K562 (cell line): ENCODE measurements around the gene ICAM1. TPM values are rescaled to one million over a fixed set of nuclear protein-coding genes. Genes with fewer than 3 reads are reported as not detected.
A peak's percentile ranks its signal among the peaks of the same experiment; 100 is the strongest.

Experiments used
- CBFB ChIP-seq: sonication (generic); formaldehyde crosslinking; IDR thresholded peaks from 2 replicates; pipeline ENCODE4 v1.4.0; 2020; ENCODE audit warnings: mild to moderate bottlenecking, missing genetic modification reagents
- GABPB1 ChIP-seq: sonication (generic); formaldehyde crosslinking; IDR thresholded peaks from 2 replicates; pipeline ENCODE4 v1.8.0; 2022; ENCODE audit warnings: mild to moderate bottlenecking, missing genetic modification reagents
- GTF3C2 ChIP-seq: IDR thresholded peaks from 3 replicates; pipeline ENCODE4 v1.6.1; 2011; ENCODE audit warnings: borderline replicate concordance, mild to moderate bottlenecking, moderate library complexity; ENCODE audit not compliant: insufficient read length; ENCODE audit errors: extremely low read depth
- HIVEP1 ChIP-seq: fragments of 250-450 bp; sonication (Bioruptor Pico); IDR thresholded peaks from 2 replicates; pipeline ENCODE4 v1.4.0; 2020; ENCODE audit warnings: mild to moderate bottlenecking
- HMGN3 ChIP-seq: IDR thresholded peaks from 2 replicates; pipeline ENCODE4 v1.6.1; 2011; ENCODE audit warnings: borderline replicate concordance, low read depth, mild to moderate bottlenecking, mixed read lengths, low read length; ENCODE audit not compliant: insufficient read length; ENCODE audit errors: extremely low read depth
- JUND ChIP-seq, 2 experiments: IDR thresholded peaks; 2 replicates in 1 of 2; 3 replicates in 1 of 2; pipeline ENCODE4 v1.6.1; 2011; ENCODE audit warnings: borderline replicate concordance in 2 of 2, low read depth in 2 of 2, low read length in 2 of 2, improper control_type of control experiment in 1 of 2, missing biosample characterization in 1 of 2, missing genetic modification characterization in 1 of 2, missing genetic modification reagents in 1 of 2
- NONO ChIP-seq, 2 experiments: fragments of 200-400 bp in 1 of 2; fragments of 450-650 bp in 1 of 2; formaldehyde crosslinking in 1 of 2; IDR thresholded peaks; 2 replicates each; pipeline ENCODE4 v1.6.1; 2017; ENCODE audit warnings: low read depth in 2 of 2, mild to moderate bottlenecking in 2 of 2, moderate library complexity in 2 of 2, low read length in 1 of 2
- PHF20 ChIP-seq: fragments of 450-650 bp; IDR thresholded peaks from 2 replicates; pipeline ENCODE4 v1.6.1; 2018; ENCODE audit not compliant: partially characterized antibody
- PHF8 ChIP-seq: fragments of 200-600 bp; sonication (generic); IDR thresholded peaks from 2 replicates; pipeline ENCODE4 v1.6.1; 2012; ENCODE audit warnings: mixed run types, mild to moderate bottlenecking, inconsistent platforms, low read length, moderate library complexity, borderline replicate concordance
- SMAD2 ChIP-seq: fragments of 150-350 bp; IDR thresholded peaks from 2 replicates; pipeline ENCODE4 v1.6.1; 2014; ENCODE audit warnings: low read depth, mild to moderate bottlenecking, low read length
- SP2 ChIP-seq: IDR thresholded peaks from 2 replicates; pipeline ENCODE4 v1.6.1; 2011; ENCODE audit warnings: mild to moderate bottlenecking, low read depth, low read length, moderate library complexity; ENCODE audit not compliant: poor library complexity, severe bottlenecking; ENCODE audit errors: extremely low read depth
- TAF1 ChIP-seq: IDR thresholded peaks from 2 replicates; pipeline ENCODE4 v1.6.1; 2011; ENCODE audit warnings: mild to moderate bottlenecking, low read length, moderate library complexity; ENCODE audit not compliant: insufficient read depth, control insufficient read depth, severe bottlenecking; ENCODE audit errors: extremely low read depth
- ZFP30 ChIP-seq: fragments of 250-450 bp; sonication (Bioruptor Pico); IDR thresholded peaks from 2 replicates; pipeline ENCODE4 v1.8.0; 2022; ENCODE audit warnings: moderate library complexity, mild to moderate bottlenecking, inconsistent platforms, borderline replicate concordance
- ZNF561 ChIP-seq: fragments of 450-650 bp; formaldehyde crosslinking; conservative IDR thresholded peaks from 2 replicates; pipeline ENCODE4 v1.4.0; 2020; ENCODE audit warnings: mild to moderate bottlenecking, moderate library complexity
- ZNF589 ChIP-seq: fragments of 200-800 bp; sonication (Bioruptor generic); IDR thresholded peaks from 2 replicates; pipeline ENCODE4 v1.6.1; 2016; ENCODE audit warnings: low read depth, missing genetic modification characterization, missing compliant biosample characterization
- ZNF717 ChIP-seq: fragments of 250-450 bp; sonication (Bioruptor Pico); IDR thresholded peaks from 2 replicates; pipeline ENCODE4 v1.5.0; 2021
- polyA plus RNA-seq, 8 experiments: library from polyadenylated mRNA; depleted of rRNA in 4 of 8; stranded (reverse) in 5 of 8; unstranded in 3 of 8; fragments of >200 nt; fragmentation: Nextera tagmentation in 2 of 8; fragmentation: Illumina TruSeq in 1 of 8; extraction: Ambion mirVana in 2 of 8; extraction: Trizol in 1 of 8; gene quantifications; 2 replicates each; pipeline versions ENCODE4 v1.2.1 to v1.2.3, GENCODE V29; 2011 to 2014; ENCODE audit warnings: inconsistent platforms in 1 of 8, missing spikeins in 1 of 8
- total RNA-seq, 7 experiments: library from RNA; depleted of rRNA in 6 of 7; stranded (reverse); fragments of >200 nt in 6 of 7; fragmentation: Illumina TruSeq in 2 of 7; extraction: Trizol in 2 of 7; gene quantifications; 2 replicates each; pipeline versions ENCODE4 v1.2.1 to v1.2.3, GENCODE V29; 2011 to 2021; ENCODE audit warnings: low replicate concordance in 1 of 7
- TF ChIP-seq, protein P1 (sequence below): sonication (generic); formaldehyde crosslinking; IDR thresholded peaks from 2 replicates; pipeline ENCODE4 v1.8.0; 2023; ENCODE audit warnings: mild to moderate bottlenecking, missing genetic modification reagents

Gene ICAM1
- total and polyA plus RNA-seq, 9 of the 15 experiments (the other 6 are each of a cell fraction or from before 2014, with no cell fraction given), result 2.3 to 24.4 (median 13.4) TPM

- no peak for TF ChIP-seq GTF3C2
- TF ChIP-seq ZNF589 (CRISPR knock-in tag), result peak; percentile 81; the same call in 1 of the 2 replicates
- TF ChIP-seq PHF8, result peak; percentile 96; the same call in 1 of the 2 replicates
- TF ChIP-seq NONO (IDR thresholded peaks at IDR 0.05; ENCODE audit: low read depth in 2 of 2, low read length in 1 of 2), result peak; percentile 26 to 46; a peak in 2 of 4 replicates
- TF ChIP-seq SP2, result peak; percentile 65
- TF ChIP-seq JUND (IDR thresholded peaks at IDR 0.05; ENCODE audit: borderline replicate concordance, low read depth, low read length), result peak; percentile 86
- TF ChIP-seq JUND (tag; IDR thresholded peaks at IDR 0.05; ENCODE audit: borderline replicate concordance, low read depth, low read length), result 0 out of 3 replicates have a peak, but pooled peaks have one; percentile 74
- TF ChIP-seq ZFP30 (CRISPR knock-in tag), result no peak
- peak; percentile 99 for TF ChIP-seq PHF20
- TF ChIP-seq ZNF717, result no peak
- peak; percentile 71 for TF ChIP-seq CBFB (CRISPR knock-in tag)
- TF ChIP-seq TAF1, result peak; percentile 57
- TF ChIP-seq SMAD2, result 0 out of 2 replicates have a peak, but pooled peaks have one; percentile 26
- TF ChIP-seq GABPB1 (CRISPR knock-in tag), result peak; percentile 87
- no peak for TF ChIP-seq ZNF561 (CRISPR knock-in tag)
- TF ChIP-seq HIVEP1 (CRISPR knock-in tag), result no peak
- TF ChIP-seq, protein P1, sequence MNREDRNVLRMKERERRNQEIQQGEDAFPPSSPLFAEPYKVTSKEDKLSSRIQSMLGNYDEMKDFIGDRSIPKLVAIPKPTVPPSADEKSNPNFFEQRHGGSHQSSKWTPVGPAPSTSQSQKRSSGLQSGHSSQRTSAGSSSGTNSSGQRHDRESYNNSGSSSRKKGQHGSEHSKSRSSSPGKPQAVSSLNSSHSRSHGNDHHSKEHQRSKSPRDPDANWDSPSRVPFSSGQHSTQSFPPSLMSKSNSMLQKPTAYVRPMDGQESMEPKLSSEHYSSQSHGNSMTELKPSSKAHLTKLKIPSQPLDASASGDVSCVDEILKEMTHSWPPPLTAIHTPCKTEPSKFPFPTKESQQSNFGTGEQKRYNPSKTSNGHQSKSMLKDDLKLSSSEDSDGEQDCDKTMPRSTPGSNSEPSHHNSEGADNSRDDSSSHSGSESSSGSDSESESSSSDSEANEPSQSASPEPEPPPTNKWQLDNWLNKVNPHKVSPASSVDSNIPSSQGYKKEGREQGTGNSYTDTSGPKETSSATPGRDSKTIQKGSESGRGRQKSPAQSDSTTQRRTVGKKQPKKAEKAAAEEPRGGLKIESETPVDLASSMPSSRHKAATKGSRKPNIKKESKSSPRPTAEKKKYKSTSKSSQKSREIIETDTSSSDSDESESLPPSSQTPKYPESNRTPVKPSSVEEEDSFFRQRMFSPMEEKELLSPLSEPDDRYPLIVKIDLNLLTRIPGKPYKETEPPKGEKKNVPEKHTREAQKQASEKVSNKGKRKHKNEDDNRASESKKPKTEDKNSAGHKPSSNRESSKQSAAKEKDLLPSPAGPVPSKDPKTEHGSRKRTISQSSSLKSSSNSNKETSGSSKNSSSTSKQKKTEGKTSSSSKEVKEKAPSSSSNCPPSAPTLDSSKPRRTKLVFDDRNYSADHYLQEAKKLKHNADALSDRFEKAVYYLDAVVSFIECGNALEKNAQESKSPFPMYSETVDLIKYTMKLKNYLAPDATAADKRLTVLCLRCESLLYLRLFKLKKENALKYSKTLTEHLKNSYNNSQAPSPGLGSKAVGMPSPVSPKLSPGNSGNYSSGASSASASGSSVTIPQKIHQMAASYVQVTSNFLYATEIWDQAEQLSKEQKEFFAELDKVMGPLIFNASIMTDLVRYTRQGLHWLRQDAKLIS (CRISPR knock-in tag), result peak; percentile 74; the same call in 1 of the 2 replicates
- peak; percentile 80 for TF ChIP-seq HMGN3
Measured at GRCh38 chr19:10251792-10252694, 18.9 kb upstream of the ICAM1 start, which contains the start of gene MRPL4 (continued).
